GM12801 (cell line): Measurements from ENCODE around the gene GABRG2.

ENCODE experiments used
- CTCF ChIP-seq: IDR thresholded peaks from one replicate; pipeline ENCODE4 v1.5.1; 2011; ENCODE audit warnings: control low read depth; ENCODE audit not compliant: insufficient read length; ENCODE audit errors: extremely low read depth

Gene GABRG2

GRCh38 chr5:162068412-162068811 is 839 bp downstream of the GABRG2 start:
- no peak for TF ChIP-seq CTCF

GRCh38 chr5:162068936-162069335 is 1.4 kb downstream of the GABRG2 start:
- no peak for TF ChIP-seq CTCF

- no peak for TF ChIP-seq CTCF
Measured at GRCh38 chr5:162078805-162079204, 11.2 kb downstream of the GABRG2 start.

- TF ChIP-seq CTCF = no peak
Measured at GRCh38 chr5:162091336-162091735, 23.8 kb downstream of the GABRG2 start.

GRCh38 chr5:162096448-162096847 is 28.9 kb downstream of the GABRG2 start:
- no peak for TF ChIP-seq CTCF

GRCh38 chr5:162107591-162107990 is 40.0 kb downstream of the GABRG2 start:
- no peak for TF ChIP-seq CTCF

GRCh38 chr5:162119801-162120200 is 52.2 kb downstream of the GABRG2 start:
- TF ChIP-seq CTCF = no peak

GRCh38 chr5:162128117-162128516 is 60.5 kb downstream of the GABRG2 start:
- no peak for TF ChIP-seq CTCF
